RWPE1 (cell line): ENCODE measurements around the gene TRPM3.
A peak's percentile ranks its signal among the peaks of the same experiment; 100 is the strongest.

Source experiments
- CTCF ChIA-PET: fragments of 350-600 bp; sonication (Branson Sonifier 250); formaldehyde crosslinking; extraction: SDS; loops from one replicate; lab custom pipeline; 2021; lab: Yijun Ruan, JAX
- POLR2A ChIA-PET: fragments of 400-600 bp; formaldehyde crosslinking; extraction: SDS; loops from one replicate; lab custom pipeline; 2020; ENCODE audit warnings: antibody characterized with exemption; ENCODE audit not compliant: low non-redundant PET; lab: Yijun Ruan, JAX
- DNase-seq: peaks from one replicate; pipeline ENCODE4 v3.0.0; 2012; ENCODE audit warnings: low spot score
- H3K27ac ChIP-seq: fragments of 450-650 bp; 2 replicates; pipeline ENCODE4 v1.5.1; 2017
- TF ChIP-seq, protein P1 (sequence below): fragments of 450-650 bp; conservative IDR thresholded peaks from 2 replicates; pipeline ENCODE4 v1.5.1; 2017; ENCODE audit warnings: low read depth, mild to moderate bottlenecking

Gene TRPM3

DNA sequence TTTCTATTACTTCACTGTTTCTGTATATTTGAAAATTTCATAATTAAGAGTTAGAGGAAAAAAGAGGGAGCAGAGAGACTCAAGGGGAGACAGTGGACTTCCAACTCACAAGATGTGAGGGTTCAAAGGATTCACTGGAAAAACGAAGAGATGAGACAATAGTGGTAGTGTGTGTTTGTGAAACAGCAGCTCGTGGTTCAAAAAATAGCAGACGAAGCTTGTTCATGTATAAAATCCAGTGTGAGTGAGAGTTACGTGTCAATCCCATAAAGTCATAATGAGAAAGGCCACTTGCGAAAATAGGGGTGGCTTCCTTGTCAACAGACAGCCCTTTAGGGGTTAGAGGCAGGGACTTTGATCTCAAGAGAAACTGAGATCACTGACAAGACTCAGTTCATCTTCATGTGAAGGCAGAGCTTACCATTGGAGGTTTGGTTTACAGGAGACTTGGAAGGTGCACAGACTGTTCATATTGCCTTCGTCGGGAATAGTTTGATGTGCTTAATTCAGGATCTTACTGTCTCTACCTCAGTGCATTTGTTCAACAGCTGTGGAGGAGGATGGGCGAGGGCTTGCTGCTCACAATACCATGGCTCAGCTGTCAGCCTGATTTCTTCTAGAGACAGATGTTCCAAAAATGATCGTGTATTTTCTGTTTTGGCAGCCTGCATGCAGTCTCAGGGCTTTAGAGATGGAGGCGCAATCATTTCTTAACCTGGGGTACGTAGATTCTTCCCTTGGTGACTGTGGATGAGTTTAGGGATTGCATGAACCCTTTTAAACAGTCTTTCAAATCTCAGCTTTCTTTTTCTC, 601.3 kb downstream of the TRPM3 start:
- no peak overlapping the region for H3K27ac ChIP-seq
- CTCF ChIA-PET = interaction anchor here (0.6 to 0.7 kb wide), 4 partner anchors 65 to 717 kb away, joined by 3 to 4 read pairs (median 3); no protein-coding TSS in a partner anchor
- TF ChIP-seq, protein P1, sequence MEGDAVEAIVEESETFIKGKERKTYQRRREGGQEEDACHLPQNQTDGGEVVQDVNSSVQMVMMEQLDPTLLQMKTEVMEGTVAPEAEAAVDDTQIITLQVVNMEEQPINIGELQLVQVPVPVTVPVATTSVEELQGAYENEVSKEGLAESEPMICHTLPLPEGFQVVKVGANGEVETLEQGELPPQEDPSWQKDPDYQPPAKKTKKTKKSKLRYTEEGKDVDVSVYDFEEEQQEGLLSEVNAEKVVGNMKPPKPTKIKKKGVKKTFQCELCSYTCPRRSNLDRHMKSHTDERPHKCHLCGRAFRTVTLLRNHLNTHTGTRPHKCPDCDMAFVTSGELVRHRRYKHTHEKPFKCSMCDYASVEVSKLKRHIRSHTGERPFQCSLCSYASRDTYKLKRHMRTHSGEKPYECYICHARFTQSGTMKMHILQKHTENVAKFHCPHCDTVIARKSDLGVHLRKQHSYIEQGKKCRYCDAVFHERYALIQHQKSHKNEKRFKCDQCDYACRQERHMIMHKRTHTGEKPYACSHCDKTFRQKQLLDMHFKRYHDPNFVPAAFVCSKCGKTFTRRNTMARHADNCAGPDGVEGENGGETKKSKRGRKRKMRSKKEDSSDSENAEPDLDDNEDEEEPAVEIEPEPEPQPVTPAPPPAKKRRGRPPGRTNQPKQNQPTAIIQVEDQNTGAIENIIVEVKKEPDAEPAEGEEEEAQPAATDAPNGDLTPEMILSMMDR = no peak
- DNase-seq = no peak
- POLR2A ChIA-PET = no interaction called here

DNA sequence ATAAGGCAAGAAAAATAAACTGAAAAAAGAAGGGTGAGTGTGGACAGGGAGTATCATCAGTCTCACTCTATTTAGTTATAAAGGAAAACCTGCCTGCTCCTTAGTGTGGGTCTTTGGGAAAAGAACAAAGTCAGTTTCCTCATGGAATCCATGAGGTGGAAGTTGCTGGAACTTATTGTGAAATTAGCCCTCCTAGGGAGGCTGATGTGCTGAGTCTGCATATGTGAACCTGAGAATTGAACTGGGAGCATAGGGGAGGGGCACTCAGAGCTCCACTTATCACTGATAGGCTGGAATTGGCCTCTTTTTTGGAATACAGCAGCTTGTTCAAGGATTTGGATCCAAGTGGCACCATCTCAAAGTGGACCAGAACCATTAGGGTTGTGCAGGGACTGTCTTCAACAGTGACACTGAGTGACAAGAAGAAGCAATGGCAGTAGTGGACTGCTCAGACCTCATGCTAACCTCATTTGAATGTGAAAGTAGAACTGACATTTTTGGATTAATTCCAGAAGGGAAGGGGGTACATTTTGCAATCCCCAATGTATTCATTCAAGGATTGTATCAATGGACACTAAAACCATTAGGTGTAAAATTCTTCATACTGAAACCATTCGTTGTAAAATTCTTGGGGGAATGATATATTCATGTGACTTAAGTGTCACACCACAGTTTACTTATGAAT, 603.4 kb downstream of the TRPM3 start:
- TF ChIP-seq, protein P1 = no peak
- CTCF ChIA-PET = interaction anchor here (0.5 to 0.7 kb wide), 2 partner anchors 18 to 39 kb away, joined by 3 read pairs; no protein-coding TSS in a partner anchor
- POLR2A ChIA-PET = no interaction called here
- H3K27ac ChIP-seq = no peak overlapping the region
- DNase-seq = no peak

DNA sequence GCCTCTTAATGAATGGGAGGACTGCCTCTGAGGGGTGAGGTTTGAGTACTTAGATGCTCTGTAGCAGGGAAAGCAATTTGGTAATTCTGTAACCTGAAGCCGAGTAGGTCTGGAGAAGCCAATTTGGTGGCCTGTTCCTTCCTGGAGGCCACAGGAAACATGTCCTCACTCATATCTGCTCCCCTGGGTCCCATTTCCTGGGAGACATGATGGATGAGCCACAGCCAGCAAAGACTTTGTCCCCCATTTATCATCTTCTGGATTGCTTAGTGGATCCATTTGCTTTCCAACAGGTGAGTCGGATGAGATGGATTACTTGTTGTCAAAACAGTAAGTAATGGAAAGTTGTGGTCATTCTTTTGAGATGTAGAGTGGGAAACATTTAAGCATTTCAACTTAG, 607.1 kb downstream of the TRPM3 start:
- H3K27ac ChIP-seq = no peak overlapping the region
- no peak for DNase-seq
- ChIA-PET POLR2A (no interaction called here), CTCF (no interaction called here)
- TF ChIP-seq, protein P1 = no peak

DNA sequence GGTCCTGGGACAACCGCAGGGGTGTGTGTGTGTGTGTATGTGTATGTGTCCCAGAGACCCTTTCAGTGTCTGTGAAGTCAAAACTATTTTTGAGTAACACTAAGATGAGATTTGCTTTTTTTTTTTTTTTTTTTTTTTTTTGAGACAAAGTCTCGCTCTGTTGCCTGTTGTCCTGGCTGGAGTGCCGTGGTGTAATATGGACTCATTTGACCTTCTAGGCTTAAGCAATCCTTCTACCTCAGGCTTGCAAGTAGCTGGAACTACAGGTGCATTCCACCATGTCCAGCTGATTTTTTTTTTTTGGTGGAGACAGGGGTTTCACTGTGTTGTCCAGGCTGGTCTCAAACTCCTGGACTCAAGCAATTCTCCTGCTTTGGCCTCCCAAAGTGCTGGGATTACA, 609.6 kb downstream of the TRPM3 start:
- POLR2A ChIA-PET = no interaction called here
- no peak overlapping the region for H3K27ac ChIP-seq
- TF ChIP-seq, protein P1 = no peak
- DNase-seq = no peak
- CTCF ChIA-PET = interaction anchor here (0.9 kb wide), 1 partner anchor 53 kb away, joined by 5 read pairs; no protein-coding TSS in a partner anchor

DNA sequence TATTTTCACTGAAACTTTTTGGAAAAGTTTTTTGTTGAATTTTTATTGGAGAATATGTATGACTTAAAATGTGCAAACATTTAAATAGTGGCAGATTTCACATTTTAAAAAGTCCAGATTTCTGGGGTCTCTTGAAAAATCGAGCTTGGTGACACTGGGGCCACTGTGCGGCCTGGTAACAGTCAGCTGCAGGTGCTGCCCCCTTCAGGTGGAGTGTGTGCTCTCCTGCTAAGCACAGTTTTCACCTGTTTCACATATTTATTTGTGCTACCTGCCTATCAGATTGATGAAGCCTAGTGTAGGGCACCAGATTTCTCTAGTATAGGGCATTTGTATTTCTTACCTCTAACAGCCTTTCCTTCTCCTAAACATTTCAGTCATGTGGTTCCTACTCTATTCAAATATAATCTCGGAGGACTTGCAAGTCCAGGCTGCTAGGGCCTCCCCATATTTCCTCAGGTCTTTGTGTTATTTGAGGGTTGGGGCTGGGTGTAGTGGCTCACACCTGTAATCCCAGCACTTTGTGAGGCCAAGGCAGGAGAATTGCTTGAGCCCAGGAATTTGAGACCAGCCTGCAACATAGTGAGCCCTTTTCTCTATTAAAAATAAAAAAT, 611.2 kb downstream of the TRPM3 start:
- no peak overlapping the region for H3K27ac ChIP-seq
- DNase-seq = peak; percentile 22
- CTCF ChIA-PET = interaction anchor here (0.6 to 0.9 kb wide), 2 partner anchors 15 to 91 kb away, joined by 4 read pairs; no protein-coding TSS in a partner anchor
- TF ChIP-seq, protein P1 = peak; percentile 32
- POLR2A ChIA-PET = no interaction called here

DNA sequence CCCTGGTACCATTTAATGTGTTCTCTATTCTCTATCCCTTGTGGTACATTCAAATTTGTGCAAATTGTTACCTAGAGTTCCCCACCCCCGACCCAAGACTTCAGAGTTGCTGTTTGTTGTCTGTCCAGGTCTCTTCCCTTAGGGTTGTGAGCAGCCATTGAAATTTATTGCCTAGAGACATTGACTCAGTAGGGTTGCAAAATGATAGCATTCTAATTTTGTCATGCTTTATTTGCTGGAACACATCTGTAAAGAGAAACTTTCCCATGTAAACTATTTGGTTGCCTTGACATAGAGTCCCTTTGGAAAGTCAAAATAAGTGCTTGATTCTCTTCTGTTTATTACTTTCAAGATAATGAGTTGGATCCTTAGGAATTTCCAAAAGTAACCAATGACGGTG, 615.3 kb downstream of the TRPM3 start:
- CTCF ChIA-PET = no interaction called here
- TF ChIP-seq, protein P1 = no peak
- POLR2A ChIA-PET = no interaction called here
- no peak overlapping the region for H3K27ac ChIP-seq
- peak; percentile 20 for DNase-seq
